ENCODE data around the gene SLC22A23. TPM values are rescaled to one million over a fixed set of nuclear protein-coding genes. Genes with fewer than 3 reads are reported as not detected.

The SLC22A23 gene
- total and polyA plus RNA-seq, 2 experiments from 2014 or later, result 6.1 to 38.3 TPM

- H3K27ac Mint-ChIP-seq, result peak overlapping the region; percentile 11; the same call in 1 of the 2 replicates
Observed at GRCh38 chr6:3407840-3408239, 49.0 kb downstream of the SLC22A23 start.

More at GRCh38 chr6:3407840-3408239, 49.0 kb downstream of the SLC22A23 start:
- no peak overlapping the region for H3K4me2 ChIP-seq
- 0 out of 2 replicates have a peak, but pooled peaks cover 5% of the 10 kb centered on the region for H3K36me3 ChIP-seq (ENCODE audit: insufficient read depth)
- no peaks in the 10 kb centered on the region for H4K20me1 ChIP-seq (replicated peaks; ENCODE audit: insufficient read depth)
- H3K9me3 Mint-ChIP-seq, result peaks cover 4% of the 10 kb centered on the region; the same call in 2 of the 3 replicates
- no peak overlapping the region for H3K4me3 Mint-ChIP-seq
- no peak overlapping the region for H3K27ac ChIP-seq (ENCODE audit: low read depth)
- peaks cover 64% of the 10 kb centered on the region for H3K4me1 Mint-ChIP-seq
- H3K27me3 ChIP-seq (ENCODE audit: insufficient read depth), result no peaks in the 10 kb centered on the region
- no peak overlapping the region for H3K4me3 ChIP-seq
- H3K9me2 ChIP-seq (ENCODE audit: insufficient read depth), result no peaks in the 10 kb centered on the region
- TF ChIP-seq EZH2phosphoT487 (IDR thresholded peaks at IDR 0.05; ENCODE audit: unreplicated experiment) (no peak), ZNF114 (CRISPR knock-in tag; IDR thresholded peaks at IDR 0.05) (no peak), STAT1 (IDR thresholded peaks at IDR 0.05; ENCODE audit: unreplicated experiment) (no peak), NANOG (IDR thresholded peaks at IDR 0.05; ENCODE audit: borderline replicate concordance) (no peak), ETS1 (IDR thresholded peaks at IDR 0.05) (no peak), CREB1 (CRISPR knock-in tag; IDR thresholded peaks at IDR 0.05; ENCODE audit: low read depth) (no peak), REST (IDR thresholded peaks at IDR 0.05; ENCODE audit: unreplicated experiment) (no peak), CTCF (conservative IDR thresholded peaks at IDR 0.05; ENCODE audit: low read depth in 2 of 2) (no peak), EZH2 (IDR thresholded peaks at IDR 0.05; ENCODE audit: low read depth, unreplicated experiment) (no peak), ZNF462 (CRISPR knock-in tag; IDR thresholded peaks at IDR 0.05) (no peak), JUNB (IDR thresholded peaks at IDR 0.05; ENCODE audit: unreplicated experiment) (no peak)
- no peaks in the 10 kb centered on the region; the same call in 1 of the 2 replicates for H3F3A ChIP-seq (replicated peaks; ENCODE audit: low read depth)
- no peak overlapping the region for H2AFZ ChIP-seq
- H3K79me2 ChIP-seq (replicated peaks; ENCODE audit: insufficient read depth), result peaks cover 62% of the 10 kb centered on the region
- H3K27me3 Mint-ChIP-seq (ENCODE audit: insufficient read depth, low read depth, poor library complexity), result peaks cover 5% of the 10 kb centered on the region
- H3K4me1 ChIP-seq (ENCODE audit: insufficient read depth), result peaks cover 47% of the 10 kb centered on the region
- peaks cover 51% of the 10 kb centered on the region for H3K36me3 Mint-ChIP-seq (ENCODE audit: low read depth)
- ATAC-seq (no peak), DNase-seq (ENCODE audit: low spot score) (no peak)
